Muscle layer of duodenum (tissue), 2 donors: ENCODE measurements around the gene MEIS3.

Experiments
- H3K27ac ChIP-seq: one replicate; pipeline ENCODE4 v1.7.0; 2013; ENCODE audit warnings: mild to moderate bottlenecking, low read length
- H3K27me3 ChIP-seq: one replicate; pipeline ENCODE4 v1.7.0; 2013; ENCODE audit warnings: low read depth, mild to moderate bottlenecking, control low read depth, low read length
- H3K36me3 ChIP-seq, 2 donors: one replicate each; pipeline ENCODE4 v1.7.0; 2013; ENCODE audit warnings: low read length in 2 of 2, control low read depth in 1 of 2, mild to moderate bottlenecking in 1 of 2; ENCODE audit not compliant: insufficient read depth in 2 of 2, control insufficient read depth in 1 of 2
- H3K4me1 ChIP-seq, 2 donors: one replicate each; pipeline ENCODE4 v1.7.0; 2013; ENCODE audit warnings: low read length in 2 of 2, mild to moderate bottlenecking in 2 of 2, control low read depth in 1 of 2, moderate library complexity in 1 of 2; ENCODE audit not compliant: insufficient read depth in 2 of 2, control insufficient read depth in 1 of 2
- H3K4me3 ChIP-seq, 2 donors: one replicate each; pipeline ENCODE4 v1.7.0; 2013; ENCODE audit warnings: low read length in 2 of 2, low read depth in 1 of 2, mild to moderate bottlenecking in 1 of 2
- H3K9me3 ChIP-seq, 2 donors: one replicate each; pipeline ENCODE4 v1.7.0; 2013; ENCODE audit warnings: low read length in 2 of 2, control low read depth in 1 of 2, mild to moderate bottlenecking in 1 of 2; ENCODE audit not compliant: control insufficient read depth in 1 of 2
- donor health status: healthy.

Gene MEIS3

GRCh38 chr19:47381121-47381520, 38.2 kb downstream of the MEIS3 start:
- no peaks in the 10 kb centered on the region for H3K9me3 ChIP-seq
- peaks cover 29 to 59% of the 10 kb centered on the region in 2 donors for H3K36me3 ChIP-seq
- H3K4me1 ChIP-seq: no peaks in the 10 kb centered on the region
- no peak overlapping the region for H3K27ac ChIP-seq
- H3K4me3 ChIP-seq: no peak overlapping the region
- H3K27me3 ChIP-seq: no peaks in the 10 kb centered on the region

GRCh38 chr19:47380559-47380958, 38.8 kb downstream of the MEIS3 start:
- Histone ChIP-seq H3K36me3 (peaks cover 31 to 65% of the 10 kb centered on the region in 2 donors), H3K4me1 (no peaks in the 10 kb centered on the region), H3K27me3 (no peaks in the 10 kb centered on the region), H3K4me3 (no peak overlapping the region), H3K9me3 (no peaks in the 10 kb centered on the region), H3K27ac (no peak overlapping the region)

GRCh38 chr19:47379381-47379938, 39.9 kb downstream of the MEIS3 start:
- Histone ChIP-seq H3K27ac (no peak overlapping the region), H3K36me3 (peaks cover 37 to 76% of the 10 kb centered on the region in 2 donors), H3K4me1 (no peaks in the 10 kb centered on the region), H3K9me3 (no peaks in the 10 kb centered on the region), H3K27me3 (no peaks in the 10 kb centered on the region), H3K4me3 (no peak overlapping the region)

- Histone ChIP-seq H3K4me3 (no peak overlapping the region), H3K4me1 (no peaks in the 10 kb centered on the region), H3K27ac (no peak overlapping the region), H3K27me3 (no peaks in the 10 kb centered on the region), H3K9me3 (no peaks in the 10 kb centered on the region), H3K36me3 (peaks cover 44 to 88% of the 10 kb centered on the region in 2 donors)
Observed at GRCh38 chr19:47378246-47378645, 41.1 kb downstream of the MEIS3 start.

GRCh38 chr19:47377801-47378200, 41.5 kb downstream of the MEIS3 start:
- H3K9me3 ChIP-seq: no peaks in the 10 kb centered on the region
- H3K27ac ChIP-seq: no peak overlapping the region
- peaks cover 47 to 92% of the 10 kb centered on the region in 2 donors for H3K36me3 ChIP-seq
- H3K4me3 ChIP-seq: no peak overlapping the region
- no peaks in the 10 kb centered on the region for H3K4me1 ChIP-seq
- no peaks in the 10 kb centered on the region for H3K27me3 ChIP-seq

DNA sequence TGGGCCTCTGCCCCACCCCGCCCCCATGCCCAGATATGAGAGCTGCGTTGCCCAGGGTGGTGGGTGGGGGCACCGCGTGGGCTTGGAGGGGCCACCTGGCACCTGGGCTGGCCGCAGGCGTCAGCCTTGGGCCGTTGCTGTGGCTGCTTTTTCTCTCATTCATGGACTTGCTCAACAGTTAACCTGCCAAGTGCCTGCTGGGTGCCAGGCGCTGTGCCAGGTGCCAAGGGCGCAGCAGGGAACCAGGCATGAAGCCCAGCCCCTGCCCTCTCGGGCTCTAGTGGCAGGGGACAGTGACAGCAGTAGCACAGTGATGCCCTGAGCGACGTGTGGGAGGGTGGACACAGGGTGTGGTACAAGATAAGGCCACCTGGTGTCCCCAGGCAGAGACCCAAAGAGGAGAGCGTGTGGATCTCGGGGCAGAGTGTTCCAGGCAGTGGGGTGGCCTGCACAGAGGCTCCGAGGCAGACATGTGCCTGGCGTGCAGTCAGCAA, 42.1 kb downstream of the MEIS3 start:
- no peak overlapping the region for H3K27ac ChIP-seq
- no peaks in the 10 kb centered on the region for H3K4me1 ChIP-seq
- no peak overlapping the region for H3K4me3 ChIP-seq
- H3K9me3 ChIP-seq: no peaks in the 10 kb centered on the region
- H3K27me3 ChIP-seq: no peaks in the 10 kb centered on the region
- peaks cover 45 to 95% of the 10 kb centered on the region in 2 donors for H3K36me3 ChIP-seq

- no peak overlapping the region for H3K27ac ChIP-seq
Observed at GRCh38 chr19:47376589-47377144, 42.7 kb downstream of the MEIS3 start.

DNA sequence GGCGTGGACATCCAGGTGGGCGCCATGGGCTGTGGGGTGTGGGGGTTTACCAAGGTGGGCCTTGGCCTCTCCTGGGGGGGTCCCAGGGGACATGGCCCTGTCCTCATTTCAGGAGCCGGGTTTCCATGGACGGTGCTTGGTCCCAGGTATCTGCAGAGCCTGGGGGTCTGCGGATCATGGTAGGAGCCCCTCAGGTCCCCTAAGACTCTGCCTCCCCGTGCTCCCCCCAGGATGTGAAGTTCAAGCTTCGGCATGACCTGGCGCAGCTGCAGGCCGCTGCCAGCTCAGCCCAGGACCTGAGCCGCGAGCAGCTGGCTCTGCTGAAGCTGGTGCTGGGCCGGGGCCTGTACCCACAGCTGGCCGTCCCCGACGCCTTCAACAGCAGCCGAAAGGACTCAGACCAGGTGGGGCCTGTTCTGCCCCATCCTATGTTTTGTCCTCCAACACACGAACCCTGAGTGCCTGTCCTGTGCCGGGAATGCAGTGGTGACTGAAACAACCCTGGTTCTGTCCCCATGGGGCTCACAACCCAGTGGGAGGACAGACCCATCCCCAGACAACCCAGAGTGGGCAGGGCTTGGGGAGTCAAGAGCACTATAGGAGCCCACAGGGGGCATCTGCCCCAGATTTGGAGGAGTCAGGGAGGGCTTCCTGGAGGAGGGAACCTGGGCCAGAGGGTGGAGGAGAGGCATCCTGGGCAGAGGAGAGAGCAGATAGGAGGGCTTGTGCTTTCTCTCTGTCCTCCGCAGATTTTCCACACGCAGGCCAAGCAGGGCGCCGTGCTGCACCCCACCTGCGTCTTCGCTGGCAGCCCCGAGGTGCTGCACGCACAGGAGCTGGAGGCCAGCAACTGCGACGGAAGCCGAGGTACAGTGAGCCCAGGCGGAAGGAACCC, 43.4 kb downstream of the MEIS3 start:
- no peaks in the 10 kb centered on the region for H3K9me3 ChIP-seq
- H3K27me3 ChIP-seq: no peaks in the 10 kb centered on the region
- no peak overlapping the region for H3K27ac ChIP-seq
- H3K4me1 ChIP-seq: no peaks in the 10 kb centered on the region
- no peak overlapping the region for H3K4me3 ChIP-seq
- H3K36me3 ChIP-seq: peaks cover 38 to 88% of the 10 kb centered on the region in 2 donors

More at GRCh38 chr19:47376589-47377144, 42.7 kb downstream of the MEIS3 start:
- Histone ChIP-seq H3K9me3 (no peaks in the 10 kb centered on the region), H3K4me1 (no peaks in the 10 kb centered on the region), H3K36me3 (peaks cover 40 to 95% of the 10 kb centered on the region in 2 donors), H3K27me3 (no peaks in the 10 kb centered on the region), H3K4me3 (no peak overlapping the region)

DNA sequence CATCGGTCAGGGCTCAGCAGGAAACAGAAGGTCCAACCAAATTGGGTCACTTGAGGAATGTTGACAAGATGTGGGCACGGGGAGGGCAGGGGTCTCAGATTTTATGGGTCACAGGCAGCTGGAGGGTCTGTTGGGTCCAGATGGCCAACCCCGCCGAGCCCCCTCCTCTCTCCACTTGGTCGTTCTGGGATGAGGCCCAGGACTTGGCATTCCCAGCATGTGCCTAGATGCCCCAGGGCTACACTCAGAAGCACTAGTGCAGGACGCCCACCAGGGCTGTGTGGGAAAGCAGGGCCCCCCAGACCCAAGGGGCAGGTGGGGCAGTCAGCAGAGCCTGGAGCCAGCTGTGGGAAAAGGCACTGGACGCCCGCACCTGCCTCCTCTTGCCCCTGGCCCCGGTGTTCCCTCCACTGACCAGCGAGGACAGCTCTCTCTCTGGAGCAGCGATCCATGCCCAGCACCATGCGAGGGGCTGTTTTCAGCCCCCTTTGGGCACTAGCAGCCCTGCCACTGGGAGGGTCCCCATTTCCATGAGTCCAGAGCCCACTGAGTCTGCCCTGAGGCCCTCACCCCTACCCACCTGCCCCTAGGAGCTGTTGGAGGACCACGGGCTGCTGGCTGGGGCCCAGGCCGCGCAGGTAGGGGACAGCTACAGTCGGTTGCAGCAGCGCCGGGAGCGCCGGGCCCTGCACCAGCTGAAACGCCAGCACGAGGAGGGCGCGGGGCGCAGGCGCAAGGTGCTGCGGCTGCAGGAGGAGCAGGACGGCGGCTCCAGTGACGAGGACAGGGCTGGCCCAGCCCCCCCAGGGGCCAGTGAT, 44.2 kb downstream of the MEIS3 start:
- Histone ChIP-seq H3K27me3 (no peaks in the 10 kb centered on the region), H3K4me3 (no peak overlapping the region), H3K27ac (no peak overlapping the region), H3K9me3 (no peaks in the 10 kb centered on the region), H3K36me3 (peaks cover 35 to 82% of the 10 kb centered on the region in 2 donors), H3K4me1 (no peaks in the 10 kb centered on the region)

DNA sequence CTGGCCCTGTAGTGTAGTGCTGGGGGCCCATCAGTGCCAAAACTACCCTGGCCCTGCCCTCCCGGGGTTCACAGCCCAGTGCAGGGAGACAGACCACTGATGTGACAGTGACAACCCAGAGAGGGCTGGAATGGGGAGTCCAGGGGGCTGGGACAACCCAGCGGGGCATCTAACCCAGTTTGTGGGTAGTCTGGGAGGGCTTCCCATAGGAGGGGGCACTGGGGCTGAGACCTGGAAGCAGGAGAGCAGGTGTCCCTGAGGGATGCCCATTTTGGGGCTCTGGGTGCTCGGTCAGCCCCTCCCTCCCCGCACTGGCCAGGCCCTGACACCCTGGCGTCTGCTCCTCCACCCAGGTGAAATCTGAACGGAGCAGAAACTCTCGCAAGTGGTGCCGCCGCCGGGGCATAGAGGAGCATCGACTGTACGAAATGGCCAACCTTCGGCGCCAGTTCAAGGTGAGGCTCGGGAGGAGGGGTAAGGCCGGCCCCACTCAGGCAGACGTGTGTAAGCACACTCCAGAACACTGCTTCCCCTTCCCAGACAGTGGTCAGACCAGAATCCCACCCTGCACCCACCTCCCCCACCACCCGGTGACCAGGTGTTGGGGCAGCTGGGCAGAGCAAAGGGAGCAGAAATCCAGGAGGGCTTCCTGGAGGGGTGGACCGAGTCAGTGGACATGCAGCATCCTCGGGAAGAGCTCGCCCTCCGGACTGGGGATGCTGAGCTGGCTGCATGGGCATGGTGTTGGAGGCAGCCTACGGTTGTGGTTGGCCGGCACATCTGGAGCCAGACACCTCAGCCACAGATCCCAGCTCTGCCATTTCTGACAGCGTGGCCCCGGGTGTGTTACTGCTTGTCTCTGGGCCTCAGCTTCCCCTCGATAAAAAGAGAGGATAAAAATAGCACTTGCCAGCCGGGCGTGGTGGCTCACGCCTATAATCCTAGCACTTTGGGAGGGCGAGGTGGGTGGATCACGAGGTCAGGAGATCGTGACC, 45.8 kb downstream of the MEIS3 start:
- Histone ChIP-seq H3K36me3 (peaks cover 40 to 86% of the 10 kb centered on the region in 2 donors), H3K27ac (no peak overlapping the region)

More for the DNA sequence above, 45.8 kb downstream of the MEIS3 start:
- H3K27me3 ChIP-seq: no peaks in the 10 kb centered on the region
- H3K4me3 ChIP-seq: no peak overlapping the region
- no peaks in the 10 kb centered on the region for H3K4me1 ChIP-seq
- H3K9me3 ChIP-seq: no peaks in the 10 kb centered on the region
